Measurements from ENCODE around the gene IMPG1.

Gene IMPG1, protein sequence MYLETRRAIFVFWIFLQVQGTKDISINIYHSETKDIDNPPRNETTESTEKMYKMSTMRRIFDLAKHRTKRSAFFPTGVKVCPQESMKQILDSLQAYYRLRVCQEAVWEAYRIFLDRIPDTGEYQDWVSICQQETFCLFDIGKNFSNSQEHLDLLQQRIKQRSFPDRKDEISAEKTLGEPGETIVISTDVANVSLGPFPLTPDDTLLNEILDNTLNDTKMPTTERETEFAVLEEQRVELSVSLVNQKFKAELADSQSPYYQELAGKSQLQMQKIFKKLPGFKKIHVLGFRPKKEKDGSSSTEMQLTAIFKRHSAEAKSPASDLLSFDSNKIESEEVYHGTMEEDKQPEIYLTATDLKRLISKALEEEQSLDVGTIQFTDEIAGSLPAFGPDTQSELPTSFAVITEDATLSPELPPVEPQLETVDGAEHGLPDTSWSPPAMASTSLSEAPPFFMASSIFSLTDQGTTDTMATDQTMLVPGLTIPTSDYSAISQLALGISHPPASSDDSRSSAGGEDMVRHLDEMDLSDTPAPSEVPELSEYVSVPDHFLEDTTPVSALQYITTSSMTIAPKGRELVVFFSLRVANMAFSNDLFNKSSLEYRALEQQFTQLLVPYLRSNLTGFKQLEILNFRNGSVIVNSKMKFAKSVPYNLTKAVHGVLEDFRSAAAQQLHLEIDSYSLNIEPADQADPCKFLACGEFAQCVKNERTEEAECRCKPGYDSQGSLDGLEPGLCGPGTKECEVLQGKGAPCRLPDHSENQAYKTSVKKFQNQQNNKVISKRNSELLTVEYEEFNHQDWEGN

DNA sequence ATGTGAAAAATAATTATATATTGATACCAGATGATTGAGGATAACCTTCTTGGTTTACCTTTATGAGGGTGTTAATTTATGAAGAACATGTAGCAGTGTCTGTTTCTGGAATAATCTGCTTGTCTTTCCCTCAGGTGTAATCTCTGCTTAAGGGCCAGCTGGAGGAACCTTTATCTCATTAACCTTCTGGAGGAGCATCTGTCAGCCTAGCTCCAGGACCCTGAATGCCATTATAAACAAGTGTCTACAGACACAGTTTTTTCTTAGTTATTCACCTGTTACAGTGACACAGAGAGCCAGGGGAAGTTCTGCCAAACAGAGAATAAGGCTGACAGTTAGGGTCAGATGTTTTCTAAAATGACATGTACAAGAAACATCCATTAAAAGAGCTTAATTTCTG, at the start of gene IMPG1:
TSS of gene IMPG1 (minus strand) at position 101 of the 400 bp plus-strand sequence. CDS start 174 bp downstream, outside the sequence.
- ATAC-seq = no peak
- DNase-seq = no peak

DNA sequence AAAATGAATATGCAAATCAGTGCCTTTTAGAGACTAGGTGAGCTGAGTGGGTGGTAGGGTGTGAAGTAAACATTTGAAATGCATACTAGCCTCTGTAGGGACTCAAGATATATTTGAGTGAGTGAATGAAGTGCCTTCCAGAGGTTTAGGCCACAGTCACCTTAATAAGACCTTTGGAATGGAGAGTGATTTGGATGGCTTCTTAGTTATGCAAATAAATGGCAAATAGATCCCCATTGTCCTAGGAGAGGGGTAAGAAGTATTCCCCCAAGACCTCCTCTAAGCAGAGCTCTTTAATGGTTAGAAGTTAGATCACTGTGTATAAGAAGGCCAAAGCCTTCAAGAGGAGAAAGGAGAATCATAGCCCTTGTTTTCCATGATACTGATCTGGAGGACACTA, 47.8 kb upstream of the IMPG1 start:
- DNase-seq = no peak
- no peak for ATAC-seq

DNA sequence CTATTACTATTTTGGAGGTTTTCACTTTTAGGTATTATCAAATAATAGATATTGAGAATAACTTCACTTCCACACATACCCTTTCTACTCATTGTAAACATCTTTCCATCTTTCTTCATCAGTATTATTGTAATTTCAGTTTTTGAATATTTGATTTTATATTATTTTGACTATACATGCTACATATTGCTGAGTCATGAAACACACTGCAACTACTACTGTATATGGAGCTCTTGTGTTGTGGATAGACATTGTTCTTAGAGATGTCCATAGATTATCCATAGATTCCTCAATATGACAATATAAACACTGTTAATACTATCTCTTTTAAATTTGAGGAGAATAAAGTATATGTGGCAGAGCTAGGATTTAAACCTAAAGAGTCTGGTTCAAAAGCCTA, 819 bp upstream of the IMPG1 start:
- no peak for ATAC-seq

DNA sequence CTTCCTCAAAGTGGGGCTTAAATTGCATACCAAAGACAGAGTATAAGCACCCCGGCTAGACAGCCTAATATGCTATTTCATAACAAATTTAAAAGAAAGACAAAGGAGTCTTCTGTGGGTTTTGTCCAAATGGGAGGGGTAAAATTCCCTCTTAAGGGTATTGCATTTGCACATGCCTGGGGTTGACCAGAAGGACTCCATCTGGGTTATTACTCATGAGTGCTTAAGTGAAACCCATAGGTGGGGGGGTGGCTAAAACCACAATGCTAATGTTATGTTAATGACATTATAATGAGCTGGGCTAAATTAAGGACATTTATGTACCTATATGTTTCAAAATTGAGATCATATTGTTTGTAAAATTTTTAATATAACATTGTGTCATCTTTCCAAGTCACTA, 15.0 kb downstream of the IMPG1 start:
- ATAC-seq (no peak), DNase-seq (no peak)

More for the DNA sequence above, 819 bp upstream of the IMPG1 start:
- DNase-seq = no peak

DNA sequence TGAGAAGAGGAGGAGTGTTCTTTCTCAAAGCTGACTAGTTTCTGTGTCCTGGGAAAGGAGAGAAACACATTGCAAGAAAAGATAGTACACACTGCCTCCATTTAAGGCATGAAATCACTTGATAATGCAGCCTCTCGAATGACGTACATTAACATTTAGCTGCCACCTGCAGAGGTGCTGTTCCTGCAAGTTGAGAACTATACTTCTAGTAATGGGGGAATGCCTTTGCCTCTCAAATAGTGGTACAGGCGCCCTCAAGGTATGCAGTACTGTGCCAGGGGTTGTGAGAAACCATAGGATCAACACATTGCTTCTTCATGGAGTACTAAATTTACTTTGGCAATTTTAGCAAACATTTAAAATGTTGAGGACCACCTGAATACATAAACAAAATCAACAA, 20.1 kb downstream of the IMPG1 start:
- ATAC-seq = no peak
- DNase-seq = no peak

DNA sequence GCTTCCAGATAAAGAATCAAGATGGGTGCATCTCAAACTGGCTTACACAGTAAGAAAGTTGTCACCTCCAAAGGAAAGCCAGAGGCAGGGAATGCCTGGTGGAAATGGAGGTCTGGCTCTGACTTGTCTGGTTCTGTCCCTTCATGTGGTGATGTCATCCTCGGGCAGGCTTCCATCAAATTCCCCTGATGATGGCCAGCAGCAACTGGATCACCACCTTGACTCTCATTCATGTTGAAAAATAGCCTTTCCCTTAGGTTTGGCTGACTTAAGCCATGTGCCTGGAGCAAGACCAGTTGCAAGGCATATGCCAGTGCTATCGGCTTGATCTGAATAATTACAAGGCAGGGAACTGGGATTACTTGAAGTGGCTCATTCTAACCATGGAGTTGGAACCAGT, 28.8 kb downstream of the IMPG1 start:
- DNase-seq = no peak
- ATAC-seq = no peak

DNA sequence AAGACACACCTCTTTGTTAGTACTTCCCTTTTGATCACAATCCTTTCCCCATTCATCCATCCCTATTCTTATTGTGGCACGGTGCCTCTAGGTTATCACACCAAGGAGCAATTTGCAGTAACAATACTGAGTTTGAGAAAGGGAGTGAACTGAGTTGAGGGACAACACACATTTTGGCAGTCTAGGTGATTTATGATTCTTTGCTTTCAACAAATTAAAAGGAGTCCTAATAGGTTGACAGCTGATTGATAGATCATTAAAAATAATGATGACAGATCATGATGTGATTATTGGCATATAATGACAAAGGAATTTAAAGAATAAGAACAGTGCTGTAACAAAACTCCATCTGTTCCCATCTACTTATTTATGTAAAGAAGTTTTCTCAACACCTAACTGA, 36.7 kb downstream of the IMPG1 start:
- ATAC-seq (no peak), DNase-seq (no peak)

DNA sequence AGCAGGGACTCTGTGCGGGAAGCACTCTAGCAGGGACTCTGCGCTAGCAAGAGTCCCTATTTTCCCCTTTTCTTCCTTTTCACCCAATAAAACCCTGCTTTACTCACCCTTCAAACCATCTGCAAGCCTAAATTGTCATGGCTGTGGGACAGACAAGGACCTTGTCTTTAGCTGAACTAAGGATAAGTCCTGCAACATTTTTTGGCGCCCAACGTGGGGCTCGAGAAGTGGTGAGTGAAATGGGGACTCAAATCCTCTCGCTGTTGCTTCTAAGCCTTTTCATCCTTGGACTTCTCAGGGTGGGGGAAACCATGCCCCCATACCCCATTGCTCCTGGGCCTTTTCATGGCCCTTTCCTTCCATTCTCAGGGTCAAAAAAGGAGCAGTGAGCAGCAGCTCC, 46.4 kb downstream of the IMPG1 start:
- DNase-seq (peak; percentile 7), ATAC-seq (no peak)

DNA sequence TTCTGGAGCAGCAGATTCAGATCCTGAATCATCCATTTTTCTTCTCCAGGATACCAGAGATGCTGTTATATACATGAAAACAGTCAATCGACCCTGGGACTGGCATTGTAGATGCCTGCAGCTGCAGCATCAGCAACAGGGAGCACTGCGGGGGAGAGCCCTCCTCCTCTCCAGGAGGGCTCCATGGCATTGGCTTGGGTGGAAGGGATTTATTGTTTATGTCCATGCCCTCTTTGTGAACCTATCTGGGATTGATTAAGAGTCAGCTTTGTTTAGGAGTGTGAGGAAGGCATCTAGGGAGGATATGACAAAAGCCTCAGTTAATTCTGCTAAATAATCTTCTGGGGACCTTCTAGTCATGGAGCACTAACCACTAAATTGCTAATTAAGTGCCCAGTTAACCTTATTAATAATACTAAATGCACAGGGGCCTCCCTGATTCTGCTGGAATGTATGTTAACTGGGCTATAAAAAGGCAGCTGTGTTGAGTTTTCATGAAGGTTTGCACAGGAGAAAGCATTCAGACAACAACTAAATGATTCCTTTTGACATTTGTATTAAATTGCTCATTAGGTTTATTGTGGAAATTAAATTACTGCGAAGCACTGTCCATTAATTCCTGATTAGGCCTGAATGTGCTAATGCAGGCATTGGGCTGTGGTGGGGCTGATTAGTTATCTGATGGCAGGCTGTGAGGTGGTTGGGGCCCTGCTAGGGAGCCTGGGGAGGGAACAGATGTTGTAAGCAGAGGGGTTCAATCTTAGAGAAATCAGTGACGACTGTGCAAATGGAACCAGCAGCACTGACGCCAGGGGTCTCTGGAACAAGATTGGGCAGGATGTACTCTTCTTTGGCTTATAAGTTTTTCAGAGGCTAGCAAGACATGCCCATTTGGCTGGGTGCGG, 57.6 kb downstream of the IMPG1 start:
- DNase-seq (no peak), ATAC-seq (no peak)

DNA sequence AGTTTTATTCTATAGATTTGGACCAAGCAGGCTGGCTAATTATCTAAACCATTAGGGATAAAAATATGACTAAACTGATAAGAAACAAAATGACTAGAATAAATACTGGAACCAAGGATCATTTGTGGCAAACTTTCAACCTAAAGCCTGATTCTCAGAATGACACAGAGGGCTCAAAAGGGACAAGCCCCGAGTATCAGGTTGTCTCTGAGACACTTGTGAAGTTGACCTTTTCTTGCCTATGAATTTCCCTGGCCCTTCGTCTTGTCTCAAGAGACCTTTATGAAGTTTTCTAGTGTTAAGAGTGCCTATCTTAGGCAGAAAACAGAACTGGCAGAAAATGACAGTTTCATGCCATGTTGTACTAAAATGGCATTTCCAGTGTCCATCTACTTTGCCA, 68.3 kb downstream of the IMPG1 start:
- ATAC-seq = no peak

DNA sequence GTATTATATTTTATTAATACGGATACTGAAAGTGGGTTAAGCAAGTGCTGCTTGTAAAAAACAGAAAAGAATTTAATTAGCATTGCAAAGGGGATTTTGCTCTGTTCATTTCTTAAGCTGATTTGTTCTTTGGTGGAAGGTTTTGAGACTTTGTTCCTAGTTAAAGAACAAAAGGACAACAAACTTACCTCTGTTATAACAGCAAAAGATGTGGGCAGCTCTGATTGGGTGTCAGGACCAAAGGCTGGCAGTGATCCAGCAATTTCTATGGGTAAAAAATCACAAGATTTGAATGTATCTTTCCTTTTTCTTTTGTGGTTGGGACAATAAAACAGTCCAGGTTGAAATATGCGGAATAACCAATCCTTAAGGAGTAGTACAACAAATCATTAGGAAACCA, 68.8 kb downstream of the IMPG1 start:
- ATAC-seq = no peak

More for the DNA sequence above, 68.3 kb downstream of the IMPG1 start:
- no peak for DNase-seq

DNA sequence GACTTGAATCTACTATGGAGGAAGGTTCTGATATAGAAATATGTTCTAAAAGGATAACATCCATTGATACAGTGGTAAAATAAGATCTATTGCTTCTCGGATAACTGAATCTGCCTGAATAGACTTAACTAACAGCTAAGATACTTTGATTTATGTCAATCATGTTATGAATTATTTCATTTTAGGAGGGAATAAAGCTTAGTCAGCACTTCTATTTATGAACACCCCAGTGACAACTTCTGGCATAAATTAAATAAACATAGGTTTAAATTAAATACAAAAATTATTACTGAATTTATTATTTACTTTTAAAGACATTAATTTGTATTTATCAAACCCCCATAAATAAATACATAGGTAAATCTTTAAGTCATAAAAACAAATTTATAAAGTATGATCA, 69.3 kb downstream of the IMPG1 start:
- DNase-seq = no peak
- ATAC-seq = no peak

More for the DNA sequence above, 68.8 kb downstream of the IMPG1 start:
- no peak for DNase-seq

DNA sequence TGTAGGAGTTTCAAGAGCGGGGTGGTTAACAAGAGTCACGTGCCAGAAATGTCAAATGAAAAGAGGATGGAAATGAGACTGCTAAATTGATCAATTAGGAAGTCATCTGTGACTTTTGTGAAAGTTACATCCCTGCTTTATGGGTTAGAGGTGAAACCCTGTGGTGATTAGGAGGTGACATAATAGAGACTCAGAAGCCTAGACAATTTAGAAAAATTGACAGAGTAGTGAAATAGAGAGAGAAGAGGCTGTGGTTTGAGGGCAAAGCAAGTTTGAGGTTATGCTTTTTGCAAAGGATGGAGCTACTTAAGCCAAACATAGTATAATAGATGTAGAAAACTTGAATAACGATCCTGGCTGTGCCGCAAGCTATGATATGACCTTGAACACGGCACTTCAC, 71.8 kb downstream of the IMPG1 start:
- ATAC-seq = no peak
- no peak for DNase-seq

DNA sequence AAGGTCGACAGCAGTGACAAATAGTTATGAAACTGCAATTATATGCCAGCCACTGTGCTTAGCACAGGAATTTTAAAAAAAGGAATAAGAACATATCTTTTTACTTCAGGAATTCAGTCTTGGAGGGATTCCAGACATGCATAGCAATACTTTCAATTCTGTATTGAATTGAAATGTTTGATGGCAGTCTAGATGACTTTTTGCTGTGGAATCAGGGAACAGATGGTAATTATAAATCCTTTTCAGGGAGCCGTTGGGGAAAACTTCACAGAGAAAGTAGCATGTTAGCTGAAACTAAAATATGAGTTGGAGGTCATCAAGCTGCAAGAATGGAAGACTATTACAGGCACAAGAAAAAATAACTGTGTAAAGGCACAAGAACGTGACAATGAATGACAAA, 74.8 kb downstream of the IMPG1 start:
- DNase-seq (no peak), ATAC-seq (no peak)

DNA sequence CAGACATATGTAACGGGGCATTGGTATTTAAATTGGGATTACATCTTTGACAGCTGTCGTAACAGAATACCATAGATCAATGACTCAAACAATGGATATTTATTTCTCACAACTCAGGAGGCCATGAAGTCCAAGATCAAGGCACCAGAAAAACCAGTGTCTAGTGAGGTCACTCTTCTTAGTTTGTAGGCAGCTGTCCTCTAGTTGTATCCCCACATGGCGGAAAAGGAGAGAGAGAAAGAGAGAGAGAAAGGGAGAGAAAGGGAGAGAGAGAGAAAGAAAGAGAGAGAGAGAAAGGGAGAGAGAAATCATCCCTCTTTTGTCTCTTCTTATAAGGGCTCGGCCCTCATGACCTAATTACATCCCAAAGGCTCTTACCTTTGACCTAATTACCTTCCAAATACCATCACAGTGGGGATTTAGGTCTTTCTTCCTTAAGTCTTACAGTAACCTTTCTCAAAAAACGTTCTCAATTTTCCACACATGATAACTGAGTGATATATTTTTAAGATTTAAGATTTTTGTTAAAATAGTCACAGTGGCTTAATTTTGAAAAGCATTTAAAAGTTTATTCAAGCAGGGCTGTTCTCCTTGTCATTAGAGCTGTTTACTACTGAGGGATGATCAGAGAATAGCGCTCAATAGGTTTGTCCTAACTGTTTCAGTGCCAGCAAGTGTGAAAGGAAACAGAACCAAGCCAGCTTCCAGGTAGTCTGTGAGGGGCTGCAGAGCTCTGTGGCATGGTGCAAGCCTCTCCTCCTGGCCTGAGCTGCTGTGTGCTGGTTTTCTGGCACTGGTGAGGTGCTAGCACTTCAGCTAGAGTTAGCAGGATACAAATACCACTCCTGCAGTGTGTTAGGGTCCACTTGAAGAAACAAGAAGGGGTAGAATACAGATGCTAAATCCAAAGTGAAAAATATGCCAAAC, 79.0 kb downstream of the IMPG1 start:
- ATAC-seq (no peak), DNase-seq (no peak)

DNA sequence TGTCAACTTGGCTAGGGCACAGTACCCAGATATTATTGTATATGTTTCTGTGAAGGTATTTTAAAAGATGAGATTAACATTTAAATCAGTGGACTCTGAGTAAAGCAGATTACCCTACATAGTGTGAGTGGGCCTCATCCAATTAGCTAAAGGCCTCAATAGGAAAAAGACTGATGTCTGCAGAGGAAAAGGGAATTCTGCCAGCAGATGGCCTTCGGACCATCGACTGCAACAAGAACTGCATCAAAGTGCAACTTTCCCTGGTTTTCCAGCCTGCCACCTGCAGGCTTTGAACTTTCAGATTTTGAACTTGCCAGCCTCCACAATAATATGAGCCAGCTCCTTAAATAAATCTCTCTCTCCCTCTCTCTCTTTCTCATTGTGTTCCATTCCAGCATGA, 80.5 kb downstream of the IMPG1 start:
- DNase-seq = no peak
- no peak for ATAC-seq

DNA sequence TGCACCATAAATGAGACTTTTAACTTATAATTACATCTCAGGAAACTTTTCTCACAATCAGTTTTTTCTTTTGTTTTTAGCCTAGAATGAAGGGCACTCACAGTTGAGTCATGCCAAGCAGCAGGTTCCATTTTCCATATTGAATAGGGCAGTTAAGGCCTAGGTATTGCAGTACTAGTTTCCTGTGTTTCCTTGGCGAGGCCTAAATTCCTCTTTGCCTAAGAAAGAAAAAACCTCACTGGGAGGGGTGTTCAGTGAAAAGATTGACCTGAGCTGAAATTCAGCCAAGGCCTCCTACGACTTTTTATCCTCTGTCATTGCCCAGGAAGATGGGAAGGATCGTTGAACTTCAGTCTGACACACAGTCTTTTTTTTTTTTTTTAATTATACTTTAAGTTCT, 85.5 kb downstream of the IMPG1 start:
- DNase-seq (no peak), ATAC-seq (no peak)

DNA sequence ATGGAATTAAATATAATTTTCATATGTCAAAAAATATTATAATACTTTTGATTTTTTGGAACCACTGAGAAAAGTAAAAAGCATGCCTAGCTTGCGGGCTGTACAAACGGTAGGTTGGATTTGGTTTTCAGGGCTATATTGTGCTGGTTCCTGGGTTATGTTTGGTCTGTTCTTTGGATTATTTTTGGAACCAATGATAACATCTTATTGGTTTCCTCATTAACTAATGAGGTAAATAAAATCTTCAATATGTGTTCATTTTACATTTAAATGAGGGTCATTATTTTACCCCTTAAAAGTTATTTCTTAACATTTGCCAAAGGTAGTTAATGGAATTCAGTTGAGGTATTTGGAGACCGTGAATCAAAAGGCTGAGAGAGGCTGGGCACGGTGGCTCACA, 96.6 kb downstream of the IMPG1 start:
- ATAC-seq = no peak
- no peak for DNase-seq

DNA sequence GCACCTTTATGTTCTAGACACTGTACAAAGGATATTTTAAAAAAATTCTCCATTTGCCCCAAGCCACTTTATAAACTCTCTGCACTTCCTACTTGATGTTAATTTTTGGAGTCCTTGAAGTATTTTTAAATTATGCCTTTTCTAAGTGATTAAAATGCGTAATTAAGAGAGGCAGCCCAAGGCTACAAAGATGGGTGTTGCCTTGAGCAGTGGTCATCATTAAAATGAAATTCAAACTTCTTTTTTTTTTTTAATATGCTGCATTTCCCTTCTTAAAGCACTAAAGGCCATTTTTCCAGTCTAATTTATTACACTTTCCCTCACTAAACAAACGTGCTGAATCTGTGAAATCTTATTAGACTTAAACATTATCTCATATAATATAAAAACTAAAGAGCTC, 102.4 kb downstream of the IMPG1 start:
- ATAC-seq (no peak), DNase-seq (no peak)

DNA sequence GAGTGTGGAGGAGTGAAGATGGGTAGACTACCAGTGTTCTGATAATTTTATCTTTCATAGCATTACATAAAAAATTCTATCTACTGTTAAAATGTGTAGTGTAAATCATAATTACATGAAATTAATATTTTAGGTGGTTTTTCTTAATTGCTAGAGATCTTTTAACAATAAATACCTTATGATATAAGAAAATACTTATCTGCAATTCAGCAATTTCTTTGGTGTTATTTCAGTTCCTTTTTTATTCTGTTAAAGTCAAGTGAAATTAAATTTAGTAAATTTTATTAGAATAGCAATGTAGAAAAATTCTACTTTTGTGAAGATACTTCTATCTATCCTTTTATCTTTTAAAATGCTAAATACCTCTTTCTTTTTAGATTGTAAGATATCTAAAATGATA, 104.3 kb downstream of the IMPG1 start:
- DNase-seq (no peak), ATAC-seq (no peak)

DNA sequence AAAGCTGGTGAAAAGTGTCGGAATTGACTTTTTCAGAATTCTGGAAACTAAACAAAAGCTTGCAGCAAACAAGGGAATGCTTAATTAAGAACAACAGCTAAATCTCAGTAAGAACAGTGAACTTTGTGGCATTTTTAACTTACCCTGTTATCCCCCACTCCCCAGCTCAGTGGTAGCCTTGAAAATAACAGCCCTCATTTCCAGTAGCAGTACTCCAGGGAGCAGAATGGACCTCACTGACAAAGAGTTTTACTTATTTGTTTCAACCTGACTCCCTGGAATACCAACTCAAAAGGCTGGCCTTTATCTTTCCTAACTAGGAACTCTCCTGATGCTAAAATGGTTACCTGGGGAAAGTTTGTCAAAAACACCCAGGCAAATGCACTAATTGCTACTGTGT, 108.9 kb downstream of the IMPG1 start:
- DNase-seq (no peak), ATAC-seq (no peak)

Data from stimulated activated naive CD8-positive, alpha-beta T cell treated with anti-CD3 and anti-CD28 coated beads, Interleukin-15, Interleukin-2, amounts not matched to agents 100 U/mL and 50 U/mL, for 24 hours (primary cell).